ENCODE measurements around the gene IFT20. TPM values are rescaled to one million over a fixed set of nuclear protein-coding genes. Genes with fewer than 3 reads are reported as not detected.

Gene IFT20
- total and polyA plus RNA-seq, 3 experiments from 2014 or later: 26.0 to 44.5 (median 29.4) TPM

DNA sequence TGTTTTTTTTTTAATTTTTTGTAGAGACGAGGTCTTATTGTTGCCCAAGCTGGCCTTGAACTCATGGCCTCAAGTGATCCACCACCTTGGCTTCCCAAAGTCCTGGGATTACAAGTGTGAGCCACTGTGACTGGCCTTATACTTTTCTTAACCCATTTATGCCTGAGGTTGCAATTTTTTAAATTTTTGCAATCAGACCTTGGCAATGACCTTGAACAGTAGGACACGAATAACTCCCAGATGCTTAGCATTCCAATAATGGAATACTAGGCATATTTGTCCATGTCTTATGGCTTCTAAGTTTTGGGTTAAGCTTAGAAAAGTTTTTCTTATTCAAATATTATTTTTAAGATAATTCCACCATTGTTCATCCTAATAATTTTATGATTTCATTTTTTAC, 44.6 kb downstream of the IFT20 start:
- H3K4me1 ChIP-seq (ENCODE audit: insufficient read depth, low read length): no peaks in the 10 kb centered on the region
- Mint-ChIP-seq H3K27ac (no peak overlapping the region), H3K4me1 (no peaks in the 10 kb centered on the region), H3K36me3 (no peaks in the 10 kb centered on the region), H3K4me3 (no peak overlapping the region), H3K27me3 (peaks cover 8 to 20% of the 10 kb centered on the region in 2 donors), H3K9me3 (no peaks in the 10 kb centered on the region)
- DNase-seq: no peak
- H3K9me3 ChIP-seq (ENCODE audit: low read length): no peaks in the 10 kb centered on the region
- CTCF ChIA-PET: no interaction called here
- POLR2A ChIA-PET: no interaction called here
- H3K36me3 ChIP-seq (ENCODE audit: insufficient read depth, low read length): no peaks in the 10 kb centered on the region
- H3K27me3 ChIP-seq (ENCODE audit: insufficient read depth, low read length, poor library complexity, severe bottlenecking): no peaks in the 10 kb centered on the region
- H3K4me3 ChIP-seq (ENCODE audit: low read length): no peak overlapping the region
- no peak overlapping the region for H3K27ac ChIP-seq (ENCODE audit: low read depth, low read length)

GRCh38 chr17:28285965-28286364, 49.3 kb downstream of the IFT20 start:
- H3K4me1 ChIP-seq (ENCODE audit: insufficient read depth, low read length): no peaks in the 10 kb centered on the region
- Mint-ChIP-seq H3K9me3 (no peaks in the 10 kb centered on the region), H3K27ac (no peak overlapping the region), H3K4me3 (no peak overlapping the region), H3K27me3 (peaks cover 3 to 4% of the 10 kb centered on the region in 2 donors), H3K36me3 (no peaks in the 10 kb centered on the region), H3K4me1 (no peaks in the 10 kb centered on the region)
- ChIA-PET CTCF (no interaction called here), POLR2A (no interaction called here)
- no peak overlapping the region for H3K27ac ChIP-seq (ENCODE audit: low read depth, low read length)
- no peak overlapping the region for H3K4me3 ChIP-seq (ENCODE audit: low read length)
- no peaks in the 10 kb centered on the region for H3K9me3 ChIP-seq (ENCODE audit: low read length)
- H3K36me3 ChIP-seq (ENCODE audit: insufficient read depth, low read length): no peaks in the 10 kb centered on the region
- DNase-seq: no peak
- no peaks in the 10 kb centered on the region for H3K27me3 ChIP-seq (ENCODE audit: insufficient read depth, low read length, poor library complexity, severe bottlenecking)

- CTCF ChIA-PET: no interaction called here
- H3K27ac Mint-ChIP-seq: no peak overlapping the region
- no peak overlapping the region for H3K4me3 Mint-ChIP-seq
- H3K4me1 Mint-ChIP-seq: peaks cover 9 to 12% (median 11%) of the 10 kb centered on the region in 3 donors
- Histone ChIP-seq H3K27me3 (ENCODE audit: insufficient read depth, low read length, poor library complexity, severe bottlenecking) (no peaks in the 10 kb centered on the region), H3K9me3 (ENCODE audit: low read length) (no peaks in the 10 kb centered on the region), H3K4me1 (ENCODE audit: insufficient read depth, low read length) (peaks cover 11% of the 10 kb centered on the region), H3K4me3 (ENCODE audit: low read length) (no peak overlapping the region), H3K36me3 (ENCODE audit: insufficient read depth, low read length) (no peaks in the 10 kb centered on the region), H3K27ac (ENCODE audit: low read depth, low read length) (no peak overlapping the region)
- DNase-seq: no peak
- H3K27me3 Mint-ChIP-seq: peaks cover 5 to 12% of the 10 kb centered on the region in 2 donors
- H3K9me3 Mint-ChIP-seq: peaks cover 0 to 2% (median 0%) of the 10 kb centered on the region in 5 donors
- POLR2A ChIA-PET: no interaction called here
- no peaks in the 10 kb centered on the region for H3K36me3 Mint-ChIP-seq
These were observed 52.7 kb downstream of the IFT20 start for GRCh38 chr17:28282596-28282995.

GRCh38 chr17:28280826-28281225, 54.4 kb downstream of the IFT20 start:
- peaks cover 18% of the 10 kb centered on the region for H3K4me1 ChIP-seq (ENCODE audit: insufficient read depth, low read length)
- Mint-ChIP-seq H3K4me3 (no peak overlapping the region), H3K36me3 (no peaks in the 10 kb centered on the region), H3K27ac (no peak overlapping the region), H3K9me3 (peaks cover 0 to 2% (median 0%) of the 10 kb centered on the region in 5 donors), H3K4me1 (peaks cover 9 to 18% (median 15%) of the 10 kb centered on the region in 3 donors), H3K27me3 (peaks cover 10 to 21% of the 10 kb centered on the region in 2 donors)
- no peak overlapping the region for H3K27ac ChIP-seq (ENCODE audit: low read depth, low read length)
- no peak for DNase-seq
- H3K27me3 ChIP-seq (ENCODE audit: insufficient read depth, low read length, poor library complexity, severe bottlenecking): peaks cover 5% of the 10 kb centered on the region
- POLR2A ChIA-PET: no interaction called here
- no peaks in the 10 kb centered on the region for H3K36me3 ChIP-seq (ENCODE audit: insufficient read depth, low read length)
- CTCF ChIA-PET: no interaction called here
- H3K9me3 ChIP-seq (ENCODE audit: low read length): no peaks in the 10 kb centered on the region
- no peak overlapping the region for H3K4me3 ChIP-seq (ENCODE audit: low read length)

DNA sequence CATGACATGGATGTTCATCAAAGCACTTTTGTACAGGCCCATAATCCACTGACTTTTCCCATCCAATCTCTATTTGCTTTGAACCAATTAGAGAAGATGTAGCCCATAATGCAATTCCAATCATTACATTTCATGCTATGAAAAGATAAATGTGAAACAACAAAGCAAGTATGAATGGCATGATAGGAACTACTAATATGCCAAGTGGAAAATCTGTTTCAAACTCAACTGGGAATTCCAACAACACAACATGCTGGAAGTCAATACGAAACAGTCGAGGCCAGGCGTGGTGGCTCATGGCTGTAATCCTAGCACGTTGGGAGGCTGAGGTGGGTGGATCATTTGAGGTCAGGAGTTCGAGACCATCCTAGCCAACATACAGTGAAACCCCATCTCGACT, 55.9 kb downstream of the IFT20 start:
- Histone ChIP-seq H3K4me1 (ENCODE audit: insufficient read depth, low read length) (peaks cover 18% of the 10 kb centered on the region), H3K27ac (ENCODE audit: low read depth, low read length) (no peak overlapping the region), H3K27me3 (ENCODE audit: insufficient read depth, low read length, poor library complexity, severe bottlenecking) (peaks cover 10% of the 10 kb centered on the region), H3K4me3 (ENCODE audit: low read length) (no peak overlapping the region), H3K36me3 (ENCODE audit: insufficient read depth, low read length) (no peaks in the 10 kb centered on the region), H3K9me3 (ENCODE audit: low read length) (no peaks in the 10 kb centered on the region)
- Mint-ChIP-seq H3K4me1 (peaks cover 15 to 28% (median 26%) of the 10 kb centered on the region in 3 donors), H3K4me3 (no peak overlapping the region), H3K36me3 (no peaks in the 10 kb centered on the region), H3K27ac (no peak overlapping the region), H3K27me3 (peaks cover 17 to 31% of the 10 kb centered on the region in 2 donors), H3K9me3 (peaks cover 0 to 2% (median 0%) of the 10 kb centered on the region in 5 donors)
- no peak for DNase-seq
- POLR2A ChIA-PET: no interaction called here
- CTCF ChIA-PET: no interaction called here

Other genes with a start within 250 kb of the IFT20 start
- gene TMEM97, start 16.3 kb downstream of the IFT20 start, total RNA-seq: 10 to 100 TPM; 64.9 to 67.1 TPM
- 10.4 TPM for gene TMEM97, start 16.3 kb downstream of the IFT20 start, polyA plus RNA-seq
- gene TNFAIP1, start 289 bp upstream of the IFT20 start, total RNA-seq: 10 to 100 TPM; 29.0 to 30.6 TPM
- 10.6 TPM for gene TNFAIP1, start 289 bp upstream of the IFT20 start, polyA plus RNA-seq
- gene POLDIP2, start 22.1 kb upstream of the IFT20 start, total RNA-seq: 100 to 1,000 TPM; 134 to 135 TPM
- 81.1 TPM for gene POLDIP2, start 22.1 kb upstream of the IFT20 start, polyA plus RNA-seq
- gene SEBOX, start 29.7 kb upstream of the IFT20 start, total RNA-seq: not detected
- not detected for gene SEBOX, start 29.7 kb upstream of the IFT20 start, polyA plus RNA-seq
- gene VTN, start 34.8 kb upstream of the IFT20 start, total RNA-seq: under 1 TPM; 0.18 to 0.57 TPM
- not detected for gene VTN, start 34.8 kb upstream of the IFT20 start, polyA plus RNA-seq
- gene SARM1, start 36.2 kb upstream of the IFT20 start, total RNA-seq: 10 to 100 TPM; 35.3 to 37.0 TPM
- 8.5 TPM for gene SARM1, start 36.2 kb upstream of the IFT20 start, polyA plus RNA-seq
- 1 to 10 TPM; 5.6 to 6.0 TPM for gene SLC46A1, start 70.7 kb upstream of the IFT20 start, total RNA-seq
- gene SLC46A1, start 70.7 kb upstream of the IFT20 start, polyA plus RNA-seq: 6.3 TPM
- not detected for gene SLC13A2, start 138.2 kb upstream of the IFT20 start, total RNA-seq
- gene SLC13A2, start 138.2 kb upstream of the IFT20 start, polyA plus RNA-seq: not detected
- not detected for gene FOXN1, start 170.9 kb upstream of the IFT20 start, total RNA-seq
- gene FOXN1, start 170.9 kb upstream of the IFT20 start, polyA plus RNA-seq: not detected
- gene UNC119, start 217.2 kb upstream of the IFT20 start, total RNA-seq: 10 to 100 TPM; 28.9 to 29.1 TPM
- gene UNC119, start 217.2 kb upstream of the IFT20 start, polyA plus RNA-seq: 21.9 TPM
- 10 to 100 TPM; 48.7 to 50.0 TPM for gene PIGS, start 236.1 kb upstream of the IFT20 start, total RNA-seq
- gene PIGS, start 236.1 kb upstream of the IFT20 start, polyA plus RNA-seq: 61.0 TPM
- 10 to 100 TPM; 12.8 to 13.6 TPM for gene ALDOC, start 241.4 kb upstream of the IFT20 start, total RNA-seq
- gene ALDOC, start 241.4 kb upstream of the IFT20 start, polyA plus RNA-seq: 58.2 TPM